OCI-LY7 (cell line): ENCODE results near the gene NEMP2. TPM values are rescaled to one million over a fixed set of nuclear protein-coding genes. Genes with fewer than 3 reads are reported as not detected.
A peak's percentile ranks its signal among the peaks of the same experiment; 100 is the strongest.

Experiments
- BruUV-seq: library from RNA; stranded (reverse); fragments of 400-500 nt; replicated peaks from 2 replicates; lab custom pipeline; 2021; lab: Mats Ljungman, UMichigan
- CTCF ChIA-PET: fragments of 300-600 bp; sonication (Branson Sonifier 250); formaldehyde crosslinking; loops from one replicate; lab custom pipeline; 2022; ENCODE audit warnings: antibody characterized with exemption; ENCODE audit not compliant: unreplicated experiment; lab: Charles Lee
- POLR2A ChIA-PET: fragments of 300-600 bp; sonication (Branson Sonifier 250); formaldehyde crosslinking; loops from one replicate; lab custom pipeline; 2022; ENCODE audit warnings: antibody characterized with exemption; lab: Charles Lee
- DNase-seq: peaks from one replicate; pipeline ENCODE4 v3.0.0-alpha.2; 2015; ENCODE audit warnings: low spot score
- H2AFZ ChIP-seq: fragments of 200-600 bp; sonication (generic), shearing (Covaris generic); 2 replicates; pipeline ENCODE4 v1.6.1; 2014; ENCODE audit warnings: mild to moderate bottlenecking, antibody characterized with exemption, low read length, moderate library complexity
- H3K27ac ChIP-seq: fragments of 200-600 bp; sonication (generic); 2 replicates; pipeline ENCODE4 v1.5.1; 2014; ENCODE audit warnings: mixed run types, low read depth, mild to moderate bottlenecking, moderate library complexity, low read length, inconsistent platforms; ENCODE audit not compliant: poor library complexity, severe bottlenecking
- H3K36me3 ChIP-seq: fragments of 200-600 bp; sonication (generic); 2 replicates; pipeline ENCODE4 v1.6.1; 2014; ENCODE audit warnings: mild to moderate bottlenecking, antibody characterized with exemption, low read length, moderate library complexity, mixed read lengths; ENCODE audit not compliant: insufficient read depth
- H3K4me1 ChIP-seq: fragments of 200-600 bp; sonication (generic); 2 replicates; pipeline ENCODE4 v1.5.1; 2014; ENCODE audit warnings: mild to moderate bottlenecking, low read length; ENCODE audit not compliant: insufficient read depth, poor library complexity, severe bottlenecking
- H3K4me2 ChIP-seq: fragments of 200-600 bp; sonication (generic); 2 replicates; pipeline ENCODE4 v1.6.1; 2014; ENCODE audit warnings: mild to moderate bottlenecking, low read length
- H3K4me3 ChIP-seq: fragments of 200-600 bp; sonication (generic); 2 replicates; pipeline ENCODE4 v1.5.1; 2014; ENCODE audit warnings: mild to moderate bottlenecking, low read depth, low read length; ENCODE audit not compliant: poor library complexity, severe bottlenecking
- H3K79me2 ChIP-seq: fragments of 200-600 bp; sonication (generic); 2 replicates; pipeline ENCODE4 v1.6.1; 2016; ENCODE audit warnings: low read depth, mild to moderate bottlenecking, low read length, moderate library complexity, mixed read lengths; ENCODE audit not compliant: insufficient read depth
- H3K9me2 ChIP-seq: fragments of 200-600 bp; sonication (generic); 2 replicates; pipeline ENCODE4 v1.6.1; 2016; ENCODE audit warnings: mild to moderate bottlenecking, low read length, mixed read lengths; ENCODE audit not compliant: insufficient read depth
- H3K9me3 ChIP-seq: fragments of 200-600 bp; sonication (generic); 2 replicates; pipeline ENCODE4 v1.6.1; 2014; ENCODE audit warnings: mild to moderate bottlenecking, mixed run types, low read length, mixed read lengths
- H4K20me1 ChIP-seq: fragments of 200-600 bp; sonication (generic); 2 replicates; pipeline ENCODE4 v1.6.1; 2014; ENCODE audit warnings: mild to moderate bottlenecking, antibody characterized with exemption, low read length, moderate library complexity, mixed read lengths; ENCODE audit not compliant: insufficient read depth
- EZH2phosphoT487 ChIP-seq: fragments of 200-600 bp; sonication (generic); IDR thresholded peaks from 2 replicates; pipeline ENCODE4 v1.6.1; 2018; ENCODE audit warnings: low read depth, borderline replicate concordance, mild to moderate bottlenecking, mixed run types, antibody characterized with exemption, low read length, moderate library complexity, mixed read lengths
- intact Hi-C: fragments of 100-400 bp; cut with micrococcal nuclease; formaldehyde crosslinking; loops from one replicate; pipeline ENCODE4 v1.10.0; 2022; ENCODE audit not compliant: unreplicated experiment
- total RNA-seq, 2 experiments: library from RNA; depleted of rRNA in 1 of 2; stranded (reverse); fragments of >200 nt in 1 of 2; shearing (Covaris generic) in 1 of 2; gene quantifications; 2 replicates each; pipeline ENCODE4 v1.2.3, GENCODE V29; 2014 to 2022
- TF ChIP-seq, protein P1 (sequence below): fragments of 200-600 bp; sonication (generic); conservative IDR thresholded peaks from 2 replicates; pipeline ENCODE4 v1.5.1; 2014; ENCODE audit warnings: mild to moderate bottlenecking, antibody characterized with exemption, low read length, moderate library complexity, mixed read lengths

Gene NEMP2
- total RNA-seq, 2 experiments from 2014 or later, result 5.6 to 18.5 TPM

DNA sequence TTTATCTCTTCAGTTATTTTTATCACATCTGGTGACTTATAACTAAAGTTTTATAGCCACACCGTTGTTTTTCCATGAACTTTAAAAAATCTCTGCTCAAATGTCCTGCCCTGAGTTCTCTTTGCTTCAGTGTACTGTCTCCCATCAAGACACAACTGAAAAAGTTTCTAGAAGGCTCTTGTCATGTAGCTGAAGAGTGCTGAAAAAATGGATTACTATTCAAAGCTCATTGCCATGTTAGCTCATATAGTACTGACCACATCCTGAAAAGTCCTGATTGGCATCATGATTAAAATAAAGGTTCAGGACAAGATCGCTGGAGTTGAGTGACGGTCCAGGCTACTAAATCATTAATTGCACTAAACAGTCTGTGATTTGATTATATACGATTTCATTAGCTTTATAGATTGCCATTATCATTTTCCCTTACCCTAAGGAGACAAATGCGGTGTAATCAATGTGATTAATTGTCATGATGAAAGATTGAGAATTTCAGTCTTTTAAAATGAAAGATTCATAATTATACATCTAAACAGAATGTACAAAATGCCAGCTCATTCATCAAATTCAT lies 64.2 kb downstream of the NEMP2 start:
- intact Hi-C loops, result no loop called here
- no peak for TF ChIP-seq EZH2phosphoT487
- TF ChIP-seq, protein P1, sequence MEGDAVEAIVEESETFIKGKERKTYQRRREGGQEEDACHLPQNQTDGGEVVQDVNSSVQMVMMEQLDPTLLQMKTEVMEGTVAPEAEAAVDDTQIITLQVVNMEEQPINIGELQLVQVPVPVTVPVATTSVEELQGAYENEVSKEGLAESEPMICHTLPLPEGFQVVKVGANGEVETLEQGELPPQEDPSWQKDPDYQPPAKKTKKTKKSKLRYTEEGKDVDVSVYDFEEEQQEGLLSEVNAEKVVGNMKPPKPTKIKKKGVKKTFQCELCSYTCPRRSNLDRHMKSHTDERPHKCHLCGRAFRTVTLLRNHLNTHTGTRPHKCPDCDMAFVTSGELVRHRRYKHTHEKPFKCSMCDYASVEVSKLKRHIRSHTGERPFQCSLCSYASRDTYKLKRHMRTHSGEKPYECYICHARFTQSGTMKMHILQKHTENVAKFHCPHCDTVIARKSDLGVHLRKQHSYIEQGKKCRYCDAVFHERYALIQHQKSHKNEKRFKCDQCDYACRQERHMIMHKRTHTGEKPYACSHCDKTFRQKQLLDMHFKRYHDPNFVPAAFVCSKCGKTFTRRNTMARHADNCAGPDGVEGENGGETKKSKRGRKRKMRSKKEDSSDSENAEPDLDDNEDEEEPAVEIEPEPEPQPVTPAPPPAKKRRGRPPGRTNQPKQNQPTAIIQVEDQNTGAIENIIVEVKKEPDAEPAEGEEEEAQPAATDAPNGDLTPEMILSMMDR, result no peak
- DNase-seq, result no peak
- Histone ChIP-seq H4K20me1 (no peaks in the 10 kb centered on the region), H3K4me3 (no peak overlapping the region), H3K79me2 (peaks cover 4% of the 10 kb centered on the region; the same call in 1 of the 2 replicates), H2AFZ (no peak overlapping the region), H3K36me3 (peaks cover 10% of the 10 kb centered on the region), H3K9me2 (no peaks in the 10 kb centered on the region), H3K27ac (no peak overlapping the region), H3K9me3 (no peaks in the 10 kb centered on the region), H3K4me2 (no peak overlapping the region), H3K4me1 (peaks cover 52% of the 10 kb centered on the region)
- ChIA-PET POLR2A (interaction anchor here (0.7 to 2.9 kb wide), 8 partner anchors 11 to 77 kb away, joined by 3 to 15 read pairs (median 4); partner anchors contain the start of genes MFSD6 and NEMP2), CTCF (no interaction called here)
- no TSS peak for BruUV-seq

DNA sequence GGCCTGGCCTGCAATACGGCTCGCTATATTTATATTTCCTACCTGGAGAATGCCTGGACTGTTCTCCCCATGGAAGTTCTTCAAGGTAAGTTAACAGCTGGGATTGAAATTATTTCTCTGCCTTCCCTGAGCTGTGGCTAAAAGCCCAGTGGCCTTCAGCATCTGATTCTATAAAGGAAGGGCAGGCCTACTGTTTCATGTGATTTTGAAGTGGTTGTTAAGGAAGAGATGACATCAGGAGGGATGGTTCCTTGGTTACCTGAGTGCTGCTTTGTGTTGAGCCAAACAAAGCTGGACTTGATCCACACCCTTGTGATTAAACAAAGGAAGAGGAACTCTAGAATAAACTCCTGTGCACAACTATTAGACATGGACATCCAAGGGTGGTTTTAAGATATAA lies 64.8 kb downstream of the NEMP2 start:
- CTCF ChIA-PET, result no interaction called here
- Histone ChIP-seq H3K9me3 (no peaks in the 10 kb centered on the region), H3K79me2 (peaks cover 6% of the 10 kb centered on the region; the same call in 1 of the 2 replicates), H3K36me3 (peaks cover 10% of the 10 kb centered on the region), H3K4me3 (no peak overlapping the region), H3K4me2 (peak overlapping the region; percentile 65; the same call in 1 of the 2 replicates), H3K27ac (peak overlapping the region; percentile 65), H4K20me1 (no peaks in the 10 kb centered on the region), H3K4me1 (peaks cover 58% of the 10 kb centered on the region), H3K9me2 (no peaks in the 10 kb centered on the region), H2AFZ (no peak overlapping the region)
- POLR2A ChIA-PET, result interaction anchor here (0.6 to 2.9 kb wide), 9 partner anchors 11 to 194 kb away, joined by 3 to 15 read pairs (median 3); partner anchors contain the start of genes MFSD6 and NEMP2
- no TSS peak for BruUV-seq
- no peak for DNase-seq
- TF ChIP-seq, protein P1, result no peak
- TF ChIP-seq EZH2phosphoT487, result no peak
- intact Hi-C loops, result loop anchor here (2.0 to 5.0 kb wide), 2 partner anchors 61 to 63 kb away; partner anchors contain the start of genes MFSD6 and NEMP2
